GM18868 (cell line): ENCODE data around the gene NBR1.
"Not testable (repeated sequence)": the region's sequence is repeated elsewhere in the genome, so short reads cannot be mapped to it uniquely, and the experiment has no call there.

Experiments
- ATAC-seq: cut with Tn5 transposase; IDR thresholded peaks from one replicate; pipeline ENCODE4 v1.9.1; 2021; ENCODE audit warnings: mild to moderate bottlenecking, moderate library complexity; ENCODE audit not compliant: unreplicated experiment

NBR1 gene

DNA sequence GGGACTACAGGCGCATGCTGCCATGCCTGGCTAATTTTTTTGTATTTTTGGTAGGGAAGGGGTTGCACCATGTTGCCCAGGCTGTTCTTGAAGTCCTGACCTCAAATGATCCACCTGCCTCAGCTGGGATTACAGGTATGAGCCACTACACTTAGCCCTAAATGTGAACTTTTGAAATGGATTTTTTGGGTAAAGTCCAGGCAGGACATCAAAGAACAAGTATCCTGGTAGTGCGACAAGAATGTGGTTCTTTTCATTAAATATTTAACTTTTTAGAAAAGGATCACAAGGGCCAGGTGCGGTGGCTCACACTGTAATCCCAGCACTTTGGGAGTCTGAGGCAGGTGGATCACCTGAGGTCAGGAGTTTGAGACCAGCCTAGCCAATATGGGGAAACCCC, 15.3 kb upstream of the NBR1 start:
- no peak for ATAC-seq

DNA sequence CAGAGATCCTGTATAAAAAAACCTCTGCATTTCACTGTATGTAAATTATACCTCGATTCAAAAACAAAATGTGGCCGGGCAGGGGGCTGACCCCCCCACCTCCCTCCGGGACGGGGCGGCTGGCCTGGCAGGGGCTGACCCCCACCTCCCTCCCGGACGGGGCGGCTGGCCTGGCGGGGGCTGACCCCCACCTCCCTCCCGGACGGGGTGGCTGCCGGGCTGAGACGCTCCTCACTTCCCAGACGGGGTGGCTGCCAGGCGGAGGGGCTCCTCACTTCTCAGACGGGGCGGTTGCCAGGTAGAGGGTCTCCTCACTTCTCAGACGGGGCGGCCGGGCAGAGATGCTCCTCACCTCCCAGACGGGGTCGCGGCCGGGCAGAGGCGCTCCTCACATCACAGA, 11.8 kb upstream of the NBR1 start:
- ATAC-seq = not testable (repeated sequence)

DNA sequence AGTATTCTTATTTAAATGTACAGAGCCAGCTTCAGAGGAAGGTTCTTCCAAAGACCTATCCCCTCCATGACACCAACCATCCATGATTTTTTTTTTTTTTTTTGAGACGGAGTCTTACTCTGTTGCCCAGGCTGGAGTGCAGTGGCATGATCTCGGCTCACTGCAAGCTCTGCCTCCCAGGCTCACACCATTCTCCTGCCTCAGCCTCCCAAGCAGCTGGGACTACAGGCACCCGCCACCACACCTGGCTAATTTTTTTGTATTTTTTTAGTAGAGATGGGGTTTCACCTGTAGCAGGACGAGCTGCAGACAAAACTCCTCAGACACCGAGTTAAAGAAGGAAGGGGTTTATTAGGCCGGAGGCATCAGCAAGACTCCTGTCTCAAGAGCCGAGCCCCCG, 11.1 kb upstream of the NBR1 start:
- ATAC-seq = not testable (repeated sequence)

DNA sequence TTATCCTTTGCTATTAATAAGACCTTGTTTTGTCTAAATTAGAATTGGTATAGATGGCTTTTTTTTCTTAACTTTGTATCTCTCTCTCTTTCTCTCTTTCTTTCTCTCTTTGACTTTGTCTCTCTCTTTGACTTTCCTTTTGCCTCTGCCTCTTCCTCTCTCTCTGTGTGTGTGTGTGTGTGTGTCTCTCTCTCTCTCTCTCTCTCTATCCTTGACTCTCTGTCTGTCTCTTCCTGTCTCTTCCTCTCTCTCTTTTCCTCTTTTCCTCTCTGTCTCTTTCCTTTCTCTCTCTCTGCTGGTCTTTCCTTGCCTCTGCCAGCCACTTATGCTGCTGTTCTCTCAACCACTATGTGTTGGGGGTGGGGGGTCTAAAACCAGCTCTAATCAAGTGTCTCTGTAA, 5.0 kb upstream of the NBR1 start:
- not testable (repeated sequence) for ATAC-seq

DNA sequence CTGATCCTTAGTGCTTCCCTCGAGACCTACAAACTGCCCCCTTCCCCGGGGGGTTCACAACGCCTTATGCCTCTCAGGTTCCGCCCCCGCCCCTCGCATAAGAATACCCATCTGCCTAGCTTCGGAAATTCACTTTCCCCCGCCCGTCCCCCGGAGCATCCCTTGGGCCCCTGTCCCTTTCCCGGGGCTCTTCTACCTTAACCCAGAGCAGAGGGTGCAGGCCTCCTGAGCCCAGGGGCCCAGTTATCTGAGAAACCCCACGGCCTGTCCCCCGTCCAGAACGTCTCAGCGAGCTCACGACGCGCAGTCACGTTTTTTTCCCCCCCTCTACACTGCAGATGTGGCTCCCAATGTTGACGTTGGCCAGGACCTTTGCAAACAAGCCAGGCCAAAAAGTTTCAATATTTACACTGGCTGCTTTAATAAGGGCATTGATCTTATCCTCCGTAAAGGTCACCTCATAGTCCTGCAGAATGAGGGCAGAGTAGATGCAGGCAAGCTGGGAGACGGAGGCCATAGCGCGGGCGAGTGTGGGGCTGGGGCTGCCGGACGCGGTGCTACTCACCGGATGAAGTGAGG, 1.4 kb upstream of the NBR1 start:
- peak; percentile 12 for ATAC-seq

DNA sequence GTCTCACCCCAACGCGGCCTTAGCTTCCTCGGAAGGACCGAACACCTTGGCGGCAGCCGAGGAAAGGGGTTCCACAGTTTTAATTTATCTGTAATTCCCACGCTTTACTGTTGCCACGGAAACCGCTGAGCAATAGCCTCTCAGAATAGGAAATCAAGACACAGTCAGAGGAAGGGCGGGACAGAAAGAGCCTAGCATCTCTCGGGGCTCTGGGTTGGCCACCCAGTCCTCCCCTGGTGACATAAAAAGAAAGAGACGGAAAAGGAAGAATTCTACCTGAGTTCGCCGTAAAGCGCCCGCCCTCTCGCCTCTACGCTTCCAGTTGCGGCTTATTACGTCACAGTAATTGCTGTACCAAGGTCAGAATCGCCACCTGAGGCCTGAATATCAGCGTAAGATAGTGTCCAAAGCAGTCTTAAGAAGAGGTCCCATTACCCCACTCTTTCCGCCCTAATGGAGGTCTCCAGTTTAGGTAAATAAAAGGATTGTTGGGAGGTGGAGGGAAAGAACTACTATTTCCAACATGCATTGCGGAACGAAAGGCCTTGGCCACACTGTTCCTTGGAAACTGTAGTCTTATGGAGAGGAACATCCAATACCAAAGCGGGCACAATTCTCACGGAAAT, 761 bp upstream of the NBR1 start:
- ATAC-seq = peak; percentile 68

DNA sequence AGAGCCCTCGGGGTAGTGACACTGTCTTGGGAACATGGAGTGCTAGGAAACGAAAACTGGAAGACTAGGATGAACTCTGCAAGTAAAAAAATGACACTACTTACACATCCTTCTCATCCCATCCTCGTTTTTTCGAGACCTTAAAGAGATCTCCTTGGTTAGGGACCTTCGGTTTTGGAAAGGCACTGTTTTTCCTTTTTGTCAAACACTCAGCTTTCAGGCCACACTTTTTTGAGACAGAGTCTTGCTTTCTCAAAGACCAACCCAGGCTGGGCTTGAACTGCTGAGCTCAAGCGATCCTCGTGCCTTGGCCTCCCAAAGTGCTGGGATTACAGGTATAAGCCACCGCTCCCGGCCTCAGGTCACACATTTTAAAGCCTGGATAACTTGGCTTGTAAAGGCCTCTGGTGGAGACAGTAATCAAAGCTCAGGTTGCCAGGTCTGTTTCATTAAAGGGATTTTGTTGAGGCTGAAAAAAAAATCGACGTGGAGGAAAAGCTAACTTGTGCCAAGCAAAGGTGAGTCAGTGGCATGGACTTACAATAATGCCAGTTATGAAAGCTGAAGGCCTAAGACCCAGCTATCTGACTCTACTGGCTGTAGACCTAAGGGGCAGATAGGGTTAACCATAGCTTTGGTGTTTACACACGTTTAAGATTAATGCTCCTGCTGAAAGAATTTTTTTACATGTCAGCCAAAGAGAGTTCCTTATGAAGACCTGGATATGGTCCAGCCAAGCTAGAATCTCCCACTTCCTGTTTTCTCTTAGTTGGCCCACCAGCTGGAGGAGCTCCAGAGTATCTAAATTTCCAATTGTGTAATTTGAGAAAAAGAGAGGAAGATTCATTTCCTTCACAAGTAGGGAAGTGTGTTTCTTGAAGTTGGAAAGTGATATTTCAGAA, 823 bp downstream of the NBR1 start:
- no peak for ATAC-seq

DNA sequence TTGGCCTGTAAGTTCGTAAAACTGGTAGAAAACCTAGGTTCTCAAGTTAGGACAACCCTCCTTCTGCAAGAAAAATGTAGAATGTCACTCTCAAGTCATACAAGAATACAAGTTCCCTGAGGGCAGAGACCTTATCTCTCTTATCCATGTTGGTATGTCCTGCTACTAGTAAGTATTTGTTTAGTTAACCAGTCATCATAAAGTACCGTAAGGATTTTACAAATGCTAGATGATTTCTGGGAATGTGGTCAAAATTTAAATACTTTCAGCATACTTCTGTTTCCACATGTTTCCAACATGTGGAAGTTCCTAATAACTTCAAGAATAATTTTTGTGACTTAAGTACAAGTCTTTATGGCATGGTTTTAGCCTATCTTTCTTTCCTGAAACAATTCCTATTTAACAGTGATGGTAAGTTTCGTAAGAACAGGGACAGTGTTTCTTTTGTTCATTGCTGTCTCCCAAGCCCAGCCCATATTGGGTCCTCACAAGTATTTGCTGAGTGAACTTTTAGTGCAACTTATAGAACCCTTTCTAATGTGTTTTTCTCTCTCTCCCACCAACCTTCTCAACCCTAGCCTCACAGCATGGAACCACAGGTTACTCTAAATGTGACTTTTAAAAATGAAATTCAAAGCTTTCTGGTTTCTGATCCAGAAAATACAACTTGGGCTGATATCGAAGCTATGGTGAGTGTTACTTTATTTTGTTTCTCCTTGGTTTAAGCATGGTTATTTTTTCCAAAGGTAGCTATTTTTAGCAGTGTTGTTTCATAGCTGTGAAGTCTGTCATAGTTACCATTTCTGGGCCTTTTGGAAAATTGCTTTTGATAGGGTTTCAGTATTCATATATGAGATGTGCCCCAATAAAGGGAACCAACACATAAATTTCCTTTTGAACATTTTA, 4.5 kb downstream of the NBR1 start:
- no peak for ATAC-seq

DNA sequence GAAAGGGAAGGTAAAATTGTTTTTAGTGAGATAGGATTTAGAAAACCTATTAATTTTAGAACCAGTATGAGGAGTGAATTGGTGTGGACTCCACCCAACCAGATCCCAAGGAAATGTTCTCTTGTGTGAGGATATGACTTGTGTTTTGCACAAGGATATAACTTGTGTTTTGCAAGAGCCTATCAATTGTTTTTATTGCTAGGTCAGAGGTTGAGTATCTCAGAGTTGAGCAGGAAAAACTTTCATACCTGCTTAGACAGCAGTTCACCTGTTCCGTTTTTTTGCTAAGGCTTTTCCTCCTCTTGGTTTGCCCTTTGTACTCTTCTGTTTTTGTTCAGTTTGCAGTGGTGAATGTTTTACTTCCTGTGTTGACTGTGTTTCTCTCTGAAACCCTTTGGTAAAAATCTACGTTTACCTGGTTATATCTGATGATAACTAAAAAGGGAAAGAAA, 5.1 kb downstream of the NBR1 start:
- no peak for ATAC-seq

DNA sequence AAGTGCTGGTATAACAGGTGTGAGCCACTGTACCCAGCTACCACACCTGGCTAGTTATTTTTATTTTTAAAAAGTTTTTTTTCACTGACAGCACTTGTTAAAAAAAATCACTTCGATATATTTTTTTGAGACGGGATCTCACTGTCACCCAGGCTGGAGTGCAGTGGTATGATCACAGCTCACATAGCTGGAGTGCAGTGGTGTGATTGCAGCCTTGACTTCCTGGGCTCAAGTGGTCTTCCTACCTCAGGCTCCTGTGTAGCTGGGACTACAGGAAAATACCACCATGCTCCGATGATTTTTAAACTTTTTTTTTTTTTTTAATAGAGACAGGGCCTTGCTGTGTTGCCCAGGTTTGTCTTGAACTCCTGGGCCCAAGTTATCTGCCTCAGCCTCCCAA, 12.9 kb downstream of the NBR1 start:
- no peak for ATAC-seq

DNA sequence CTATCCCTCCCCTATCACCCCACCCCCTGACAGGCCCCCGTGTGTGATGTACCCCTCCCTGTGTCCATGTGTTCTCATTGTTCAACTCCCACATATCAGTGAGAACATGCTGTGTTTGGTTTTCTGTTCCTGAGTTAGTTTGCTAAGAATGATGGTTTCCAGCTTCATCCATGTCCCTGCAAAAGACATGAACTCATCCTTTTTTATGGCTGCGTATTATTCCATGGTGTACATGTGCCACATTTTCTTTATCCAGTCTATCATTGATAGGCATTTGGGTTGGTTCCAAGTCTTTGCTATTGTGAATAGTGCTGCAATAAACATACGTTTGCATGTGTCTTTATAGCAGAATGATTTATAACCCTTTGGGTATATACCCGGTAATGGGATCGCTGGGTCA, 15.6 kb downstream of the NBR1 start:
- not testable (repeated sequence) for ATAC-seq

DNA sequence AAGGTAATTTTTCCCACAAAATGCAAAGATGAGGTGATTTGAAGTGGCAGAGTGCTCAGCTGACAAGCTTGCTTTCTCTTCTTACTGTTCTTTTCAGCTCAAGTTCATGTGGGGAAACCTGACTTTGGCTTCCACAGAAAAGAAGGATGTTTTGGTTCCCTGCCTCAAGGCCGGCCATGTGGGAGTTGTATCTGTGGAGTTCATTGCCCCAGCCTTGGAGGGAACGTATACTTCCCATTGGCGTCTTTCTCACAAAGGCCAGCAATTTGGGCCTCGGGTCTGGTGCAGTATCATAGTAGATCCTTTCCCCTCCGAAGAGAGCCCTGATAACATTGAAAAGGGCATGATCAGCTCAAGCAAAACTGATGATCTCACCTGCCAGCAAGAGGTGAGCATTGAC, 22.2 kb downstream of the NBR1 start:
- no peak for ATAC-seq

DNA sequence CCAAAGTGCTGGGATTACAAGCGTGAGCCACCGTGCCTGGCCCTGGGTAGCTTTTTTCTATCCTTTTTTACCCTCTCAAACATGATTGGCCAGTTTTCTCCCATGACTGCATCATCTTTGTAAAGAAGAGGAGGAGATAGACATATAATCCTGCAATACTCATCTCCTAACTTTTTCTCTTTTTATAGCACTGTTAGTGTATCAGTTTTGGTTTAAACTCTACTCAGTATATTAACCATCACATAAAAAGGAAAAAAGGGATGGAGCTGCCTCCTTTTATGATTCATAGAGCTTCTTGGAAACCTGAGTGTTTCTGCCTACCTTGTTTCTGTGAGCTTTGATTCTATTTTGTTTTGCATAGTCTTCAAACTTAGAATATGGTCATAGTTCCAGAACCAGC, 28.6 kb downstream of the NBR1 start:
- no peak for ATAC-seq

DNA sequence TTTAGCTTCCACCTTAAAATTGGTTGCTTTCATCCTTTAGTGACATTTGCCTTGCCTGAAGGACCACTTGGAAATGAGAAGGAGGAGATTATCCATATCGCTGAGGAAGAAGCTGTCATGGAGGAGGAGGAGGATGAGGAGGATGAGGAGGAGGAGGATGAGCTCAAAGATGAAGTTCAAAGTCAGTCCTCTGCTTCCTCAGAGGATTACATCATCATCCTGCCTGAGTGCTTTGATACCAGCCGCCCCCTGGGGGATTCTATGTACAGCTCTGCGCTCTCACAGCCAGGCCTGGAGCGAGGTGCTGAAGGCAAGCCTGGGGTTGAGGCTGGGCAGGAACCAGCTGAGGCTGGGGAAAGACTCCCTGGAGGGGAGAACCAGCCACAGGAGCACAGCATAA, 29.1 kb downstream of the NBR1 start:
- ATAC-seq = no peak

DNA sequence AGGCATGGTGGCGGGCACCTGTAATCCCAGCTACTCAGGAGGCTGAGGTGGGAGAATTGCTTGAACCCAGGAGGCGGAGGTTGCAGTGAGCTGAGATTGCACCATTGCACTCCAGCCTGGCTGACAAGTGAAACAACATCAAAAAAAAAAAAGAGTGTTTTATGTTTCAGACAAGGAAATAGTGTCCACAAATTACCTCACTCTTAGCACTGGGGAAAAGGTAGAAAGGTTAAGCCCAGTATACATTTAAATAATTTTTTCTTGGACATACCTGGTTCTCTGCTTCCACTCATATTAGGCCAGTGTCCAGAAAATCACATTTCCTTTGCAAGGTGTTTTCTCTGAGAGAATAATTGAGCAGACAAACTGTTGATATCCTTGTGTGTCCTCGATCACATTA, 32.0 kb downstream of the NBR1 start:
- not testable (repeated sequence) for ATAC-seq

DNA sequence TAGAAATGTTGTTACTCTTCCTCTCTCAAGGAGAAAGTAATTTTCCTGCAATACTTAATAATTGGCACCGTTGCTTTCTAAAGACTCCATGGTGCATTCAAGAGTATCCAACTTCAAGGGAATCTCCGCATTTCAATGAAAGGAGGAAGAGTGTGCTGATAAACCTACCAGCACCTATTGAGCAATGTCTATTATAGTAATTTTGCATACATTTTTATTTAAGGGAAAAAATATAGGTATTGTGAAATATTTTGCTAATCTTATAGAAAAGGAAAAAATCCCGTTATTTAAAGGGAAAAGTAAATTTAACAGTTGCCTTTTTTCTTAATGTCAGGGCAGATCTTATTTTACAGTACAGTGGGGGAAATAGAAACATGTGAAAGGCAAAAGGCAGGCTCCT, 39.6 kb downstream of the NBR1 start:
- no peak for ATAC-seq

DNA sequence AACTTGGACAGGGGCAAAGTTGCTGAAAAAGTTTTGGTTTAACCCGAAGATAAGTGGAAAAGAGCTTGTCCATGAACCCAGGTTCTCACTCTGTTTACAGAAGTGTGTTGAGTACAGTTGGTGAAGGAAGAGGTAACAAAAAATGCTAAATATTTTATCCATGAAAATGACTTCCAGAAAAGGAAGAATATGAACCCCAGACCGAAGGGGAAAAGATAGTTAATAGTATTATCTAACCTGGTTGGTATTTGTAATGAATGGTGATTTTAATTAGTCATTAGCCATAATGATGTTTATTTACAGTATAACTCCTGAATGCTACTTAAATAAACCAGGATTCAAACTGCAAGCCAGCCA, 40.1 kb downstream of the NBR1 start:
- ATAC-seq = no peak

DNA sequence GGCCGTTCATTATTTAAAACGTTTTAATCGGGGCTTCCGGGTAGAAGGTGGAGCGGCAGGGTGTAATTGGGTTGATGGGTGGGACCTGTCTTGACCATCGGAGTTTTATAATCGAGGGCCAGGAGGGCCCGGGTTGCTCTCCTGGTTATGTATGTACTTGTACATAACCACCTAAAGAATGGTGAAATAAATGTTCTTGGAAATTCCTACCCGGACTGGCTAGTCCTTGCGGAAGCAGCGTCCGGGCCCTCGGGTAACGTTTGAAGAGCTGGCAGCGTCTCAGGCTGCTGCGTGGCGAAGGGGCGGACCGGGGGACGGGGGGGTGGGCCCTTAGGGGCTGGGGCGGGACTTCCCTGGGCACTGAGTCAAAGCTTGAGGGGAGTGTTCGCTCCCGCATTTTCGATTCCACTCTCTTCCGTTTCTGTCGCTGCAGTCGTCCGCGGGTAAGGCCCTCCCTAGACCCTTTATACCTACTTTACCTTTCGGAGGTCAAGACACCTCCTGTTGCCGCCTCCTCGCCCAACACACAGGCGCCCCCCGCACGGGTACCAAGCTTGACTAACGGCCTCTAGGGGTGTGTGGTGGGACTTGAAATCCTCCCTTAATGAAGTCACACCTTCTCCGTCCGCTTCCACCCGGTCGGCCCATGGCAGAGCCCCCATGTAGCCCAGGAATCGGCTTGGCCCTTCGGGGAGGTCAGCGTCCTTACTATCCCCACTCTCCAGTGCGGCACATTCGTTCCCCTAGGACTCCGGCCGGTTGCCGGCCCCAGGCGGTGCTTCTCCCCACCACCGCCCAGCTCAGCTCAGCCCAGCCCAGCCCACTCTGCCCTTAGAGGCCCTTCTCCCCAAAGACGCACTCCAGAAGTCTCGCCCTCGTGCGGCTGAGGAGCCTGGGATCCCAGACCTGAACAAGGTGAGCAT, 40.7 kb downstream of the NBR1 start, which contains the start of gene TMEM106A:
Gene TMEM106A, plus strand, starts transcription at position 396 of the 923 bp plus-strand sequence. CDS start 1,167 bp downstream, outside the sequence.
- ATAC-seq = peak; percentile 77

DNA sequence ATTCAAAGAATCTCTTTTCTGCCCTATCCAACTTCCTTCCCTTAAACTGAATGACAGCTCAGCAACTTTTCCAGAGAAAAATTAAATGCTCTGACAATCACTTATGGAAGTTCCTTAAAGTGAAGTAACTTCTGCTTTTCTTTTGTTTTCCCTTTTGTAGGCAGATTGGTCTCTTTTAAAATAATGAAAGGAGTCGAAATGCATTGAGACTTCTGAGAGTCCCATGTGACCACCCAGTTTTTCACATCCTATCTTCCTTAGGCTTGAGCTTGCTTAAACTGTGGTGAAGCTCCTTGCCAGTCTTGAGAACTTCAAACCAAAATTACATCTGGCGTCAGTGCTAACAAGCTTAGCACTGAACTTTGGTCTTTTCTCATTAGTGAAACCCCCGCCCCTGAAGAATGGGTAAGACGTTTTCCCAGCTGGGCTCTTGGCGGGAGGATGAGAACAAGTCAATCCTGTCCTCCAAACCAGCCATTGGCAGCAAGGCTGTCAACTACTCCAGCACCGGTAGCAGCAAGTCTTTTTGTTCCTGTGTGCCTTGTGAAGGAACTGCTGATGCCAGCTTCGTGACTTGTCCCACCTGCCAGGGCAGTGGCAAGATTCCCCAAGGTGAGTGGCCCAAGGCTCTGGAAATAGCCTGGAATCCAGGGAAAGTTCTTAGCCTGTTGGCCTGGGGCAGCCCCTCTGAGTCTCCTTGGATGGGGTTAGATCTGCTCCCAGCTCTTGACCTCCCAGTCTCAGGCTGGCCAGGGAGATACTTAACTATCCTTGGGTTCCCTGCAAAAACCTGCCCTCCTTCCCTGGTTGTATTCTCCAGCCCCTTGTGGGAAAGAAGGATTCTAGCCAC, 41.9 kb downstream of the NBR1 start:
- ATAC-seq = no peak
